ENCODE results near the gene PYGB.

The PYGB gene

DNA sequence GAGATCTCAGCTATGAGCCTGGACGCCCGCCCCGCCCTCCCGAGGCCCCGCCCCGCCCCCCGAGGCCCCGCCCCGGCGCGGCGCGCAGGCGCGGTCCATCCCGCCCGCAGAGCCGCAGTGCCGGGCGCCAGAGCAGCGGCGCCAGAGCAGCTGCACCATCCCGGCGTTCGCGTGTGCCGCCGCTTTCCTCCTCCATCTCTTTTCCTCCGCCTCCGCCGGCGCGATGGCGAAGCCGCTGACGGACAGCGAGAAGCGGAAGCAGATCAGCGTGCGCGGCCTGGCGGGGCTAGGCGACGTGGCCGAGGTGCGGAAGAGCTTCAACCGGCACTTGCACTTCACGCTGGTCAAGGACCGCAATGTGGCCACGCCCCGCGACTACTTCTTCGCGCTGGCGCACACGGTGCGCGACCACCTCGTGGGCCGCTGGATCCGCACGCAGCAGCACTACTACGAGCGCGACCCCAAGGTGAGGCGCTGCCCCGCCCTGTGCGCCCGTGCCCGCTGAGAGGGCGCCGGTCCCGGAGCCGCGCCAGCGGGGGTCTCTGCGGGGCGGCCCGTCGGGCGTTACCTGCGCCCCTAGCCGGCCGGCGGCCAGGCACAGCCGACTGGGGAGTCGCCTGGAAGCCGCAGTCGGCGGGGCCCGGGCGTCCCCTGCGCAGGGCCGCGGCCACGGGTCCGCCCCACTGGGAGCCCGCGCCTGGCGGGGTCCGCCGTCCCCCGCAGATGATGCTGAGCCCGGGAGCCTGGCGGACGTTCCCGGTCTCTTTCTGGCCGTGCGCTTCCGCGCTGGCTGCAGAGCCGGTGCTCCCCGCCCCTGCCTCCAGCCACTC lies at the start of gene PYGB:
Gene PYGB (plus strand): TSS at position 130 of the 830 bp plus-strand sequence. CDS start 94 bp downstream, at position 224.
- peak; percentile 77 to 82 for DNase-seq

DNA sequence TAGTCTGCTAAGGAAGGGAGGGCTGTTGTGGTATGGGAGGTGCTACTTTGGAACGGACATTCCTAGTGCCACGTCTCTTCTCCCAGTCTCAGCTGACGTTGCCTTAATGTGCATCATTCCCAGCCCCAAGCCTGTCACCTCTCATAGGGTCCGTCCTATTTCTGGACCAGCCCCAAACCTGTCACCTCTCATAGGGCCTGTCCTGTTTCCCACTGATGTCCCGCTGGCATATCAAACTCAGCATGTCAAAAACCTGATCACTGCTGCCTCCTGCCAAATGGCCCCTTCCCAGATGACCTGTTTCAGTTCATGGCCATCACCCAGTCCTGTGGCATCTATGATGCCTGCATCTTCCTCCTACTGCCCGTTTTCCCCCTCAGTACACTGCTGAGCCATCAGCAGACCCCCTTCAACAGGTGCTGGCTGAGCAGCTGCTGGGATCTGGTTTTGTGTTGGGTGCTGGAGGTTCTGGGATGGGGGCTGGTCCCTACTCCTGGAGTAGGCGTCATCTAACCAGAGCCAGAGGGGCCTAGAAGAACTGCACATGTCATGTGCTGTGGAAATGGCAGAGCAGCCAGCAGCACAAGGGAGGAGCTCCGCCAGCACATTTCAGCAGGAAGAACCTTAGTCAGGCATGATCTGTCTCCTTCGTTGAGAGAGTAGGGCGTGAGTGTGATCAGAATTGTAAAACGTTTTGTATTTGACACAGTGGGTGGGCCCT lies 49.1 kb upstream of the PYGB start:
- DNase-seq, result no peak

DNA sequence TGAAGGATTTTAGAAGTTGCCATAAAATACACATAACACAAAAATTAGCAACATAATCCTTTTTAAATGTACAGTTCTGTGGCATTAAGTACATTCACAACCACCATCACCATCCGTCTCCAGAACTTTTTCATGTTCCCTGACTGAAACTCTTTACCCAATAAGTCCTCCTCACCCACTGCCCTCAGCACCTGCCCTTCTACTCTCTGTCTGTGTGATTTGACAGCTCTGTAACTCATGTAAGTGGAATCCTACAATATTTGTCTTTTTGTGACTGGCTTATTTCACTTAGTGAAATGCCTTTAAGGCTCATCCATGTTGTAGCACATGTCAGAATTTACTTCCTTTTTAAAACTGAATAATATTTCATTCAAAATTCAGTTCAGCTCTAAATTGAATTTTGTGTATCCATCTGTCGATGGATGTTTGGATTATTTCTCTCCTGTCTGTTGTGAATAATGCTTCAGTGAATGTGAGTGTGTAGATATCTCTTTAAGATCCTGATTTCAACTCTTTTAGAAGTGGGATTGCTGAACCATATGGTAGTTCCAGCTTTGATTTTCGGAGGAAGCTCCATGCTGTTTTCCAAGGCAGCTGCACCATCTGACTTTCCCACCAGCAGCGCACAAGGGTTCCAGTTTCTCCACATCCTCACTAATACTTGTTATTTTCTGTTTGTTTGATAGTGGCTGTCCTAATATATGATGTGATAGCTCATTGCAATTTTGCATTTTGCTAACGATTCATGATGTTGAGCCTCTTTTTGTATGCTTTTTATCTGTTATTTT lies 48.2 kb upstream of the PYGB start:
- DNase-seq, result no peak

DNA sequence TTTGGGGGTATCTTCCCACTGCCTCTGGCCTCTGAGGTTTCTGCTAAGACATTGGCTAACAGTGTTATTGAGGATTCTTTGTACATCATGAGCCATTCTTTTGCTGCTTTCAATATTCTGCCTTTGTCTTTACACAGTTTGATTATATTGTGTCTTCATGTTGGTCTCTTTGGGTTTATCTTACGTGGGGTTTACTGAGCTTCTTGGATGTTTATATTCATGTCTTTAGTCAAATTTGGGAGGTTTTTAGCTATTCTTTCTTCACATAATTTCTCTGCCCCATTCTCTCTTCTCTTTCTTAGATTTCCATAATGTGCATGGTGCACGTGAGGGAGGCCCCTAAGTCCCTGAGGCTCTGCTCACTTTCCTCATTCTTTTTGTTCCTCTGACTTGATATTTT lies 44.8 kb upstream of the PYGB start:
- DNase-seq, result no peak

DNA sequence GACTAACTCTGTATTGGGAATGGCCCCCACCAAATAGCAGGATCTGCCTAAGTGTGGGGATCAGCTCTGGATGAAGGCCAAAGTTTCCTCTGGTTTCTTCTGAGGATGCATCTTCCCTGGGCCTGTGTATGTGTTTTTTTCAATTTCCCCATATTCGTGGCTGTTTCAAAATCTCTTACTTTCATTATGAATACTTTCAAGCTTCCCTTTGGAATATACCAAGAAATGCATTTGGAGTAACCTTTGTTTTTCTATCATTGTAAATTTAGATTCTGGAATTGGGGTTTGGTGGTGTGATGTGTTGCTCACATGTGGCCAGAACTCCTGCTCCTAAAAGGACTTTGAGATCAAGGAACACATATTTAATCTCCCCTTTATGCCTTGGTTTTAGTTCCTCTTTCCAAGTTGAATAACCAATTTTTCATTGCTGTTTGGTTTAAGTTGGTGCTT lies 44.0 kb upstream of the PYGB start:
- no peak for DNase-seq

DNA sequence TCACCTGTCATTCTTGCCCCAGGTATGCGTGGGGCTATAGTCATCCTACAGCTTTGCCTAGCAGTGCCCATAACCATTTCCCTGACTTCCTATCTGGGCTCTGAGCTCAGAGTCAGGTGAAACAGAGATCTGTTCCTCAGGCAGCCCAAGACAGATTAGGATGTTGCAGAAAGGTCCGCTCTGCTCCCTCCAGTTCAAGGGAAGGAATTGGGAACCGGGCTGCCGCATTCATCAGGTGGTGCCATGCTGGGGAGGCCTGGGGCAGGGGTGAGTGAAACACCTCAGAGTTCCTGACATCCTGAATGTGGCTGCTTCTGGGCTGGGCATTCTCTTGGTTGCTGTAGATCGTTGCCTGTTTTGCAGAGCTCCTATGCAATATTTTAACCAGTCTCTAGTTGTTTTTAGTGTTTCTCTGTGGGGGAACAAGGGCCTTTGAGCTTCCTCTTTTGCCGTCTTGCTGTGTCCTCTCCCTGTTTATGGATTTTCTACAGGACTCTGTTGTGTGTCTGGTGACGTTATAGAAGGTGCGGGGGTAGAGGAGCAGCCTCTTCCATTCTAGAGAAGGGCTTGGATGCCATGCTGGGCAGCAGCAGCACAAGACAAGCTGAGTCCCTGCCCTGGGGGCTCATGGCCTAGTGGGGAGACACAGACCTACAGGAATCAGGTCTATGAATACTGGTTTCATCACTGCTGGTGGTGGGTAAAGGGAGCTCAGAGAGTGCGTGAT lies 43.2 kb upstream of the PYGB start:
- no peak for DNase-seq

DNA sequence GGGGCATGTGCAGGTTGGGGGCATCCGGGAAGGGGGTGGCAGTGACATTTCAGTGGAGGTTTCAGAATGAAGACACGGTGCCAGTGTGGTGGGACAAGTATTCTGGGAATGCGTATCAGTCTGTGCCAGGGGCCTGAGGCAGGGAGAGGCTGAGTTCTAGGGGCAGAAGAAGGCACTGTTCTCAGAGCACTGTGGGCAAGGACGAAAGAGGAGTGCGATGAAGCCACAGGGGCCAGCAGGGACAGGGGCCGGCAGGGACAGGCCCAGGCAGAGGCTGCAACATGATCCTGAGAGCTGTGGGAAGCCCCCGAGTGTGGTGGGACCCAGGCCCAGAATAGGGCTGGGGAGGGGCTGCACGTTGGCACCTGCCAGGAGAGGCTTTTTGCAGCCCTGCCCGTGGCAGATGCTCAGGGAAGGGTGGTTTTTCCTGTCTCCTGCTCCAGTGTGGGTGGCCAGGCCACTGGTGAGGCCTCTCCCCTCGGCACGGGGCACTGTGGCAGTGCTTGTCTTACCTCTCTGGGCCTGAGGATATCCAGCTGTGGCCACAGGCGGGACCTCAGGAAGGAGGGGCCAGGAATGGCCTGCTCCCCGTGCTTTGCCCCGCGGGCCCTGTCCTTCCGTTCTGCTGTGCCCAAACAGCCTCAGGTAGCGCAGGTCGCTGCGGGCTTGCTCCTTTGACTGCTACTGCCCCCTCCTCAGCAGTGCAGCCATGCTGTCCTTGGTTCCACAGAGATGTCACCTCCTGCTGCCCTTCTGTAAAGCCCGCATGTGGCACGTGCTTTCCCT lies 42.4 kb upstream of the PYGB start:
- no peak for DNase-seq

DNA sequence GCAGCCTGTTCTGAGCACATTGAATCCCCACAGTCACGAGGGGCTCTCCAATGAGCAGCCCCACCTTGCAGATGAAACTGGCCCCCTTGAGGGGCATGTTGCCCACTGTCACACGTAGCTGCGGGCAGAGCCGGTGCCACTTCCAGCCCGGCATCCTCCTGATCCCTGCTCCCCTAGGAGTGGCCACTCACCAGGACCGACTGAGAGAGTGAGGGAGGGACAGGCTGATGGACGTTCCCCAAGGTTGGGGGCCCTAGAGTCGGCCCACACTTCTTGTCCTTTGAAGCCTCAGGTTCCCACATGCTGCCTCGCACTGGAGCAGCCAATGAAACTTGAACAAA lies 41.9 kb upstream of the PYGB start:
- DNase-seq, result no peak

DNA sequence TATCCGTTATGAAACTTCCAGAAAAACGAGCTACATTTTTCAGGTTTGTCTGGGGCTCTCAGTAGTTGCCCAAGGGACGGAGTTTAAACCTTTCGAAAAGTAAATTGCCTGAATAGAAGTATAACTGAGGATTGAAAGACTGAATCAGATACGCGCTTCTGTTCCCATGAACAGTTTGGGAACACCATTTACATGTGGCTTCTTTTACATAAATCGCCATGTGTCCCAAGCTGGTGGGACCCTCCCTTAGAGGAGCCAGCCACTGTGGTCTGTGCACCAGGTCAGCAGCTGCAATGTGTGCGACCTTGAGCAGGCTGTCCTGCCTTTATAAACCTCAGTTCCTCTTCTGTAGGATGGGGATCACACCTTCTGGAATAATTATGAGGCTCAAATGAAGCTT lies 41.3 kb upstream of the PYGB start:
- no peak for DNase-seq

DNA sequence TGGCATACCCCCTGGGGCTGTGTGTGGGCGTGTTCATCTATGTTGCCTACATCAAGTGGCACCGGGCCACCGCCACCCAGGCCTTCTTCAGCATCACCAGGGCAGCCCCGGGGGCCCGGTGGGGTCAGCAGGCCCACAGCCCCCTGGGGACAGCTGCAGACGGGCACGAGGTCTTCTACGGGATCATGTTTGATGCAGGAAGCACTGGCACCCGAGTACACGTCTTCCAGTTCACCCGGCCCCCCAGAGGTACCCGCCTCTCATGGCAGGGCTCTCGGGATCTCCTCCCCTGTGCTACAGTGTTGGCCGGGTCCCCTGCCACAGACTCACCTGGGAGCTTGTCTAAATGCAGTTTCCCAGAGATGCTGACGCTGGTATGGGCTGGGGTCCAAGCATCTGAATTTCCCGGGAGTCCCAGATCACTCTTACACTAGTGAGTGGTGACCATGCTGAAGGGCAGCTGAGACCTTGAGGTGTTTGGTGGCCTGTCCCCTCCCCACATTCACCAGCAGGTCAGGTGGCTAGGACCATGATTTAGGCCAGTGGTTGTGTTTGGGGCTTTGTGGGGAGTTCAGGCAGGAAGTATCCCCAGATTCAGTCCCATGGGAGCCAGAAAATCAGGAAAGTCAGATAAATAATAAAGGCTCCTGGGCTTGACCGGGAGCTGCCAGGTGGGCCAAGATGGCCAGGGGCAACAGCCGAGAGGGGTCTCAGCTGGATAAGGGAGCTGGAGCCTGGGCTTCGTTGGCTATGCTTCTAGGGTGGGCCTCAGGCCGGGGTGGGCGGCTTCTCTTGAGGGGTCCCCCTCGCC lies 40.5 kb upstream of the PYGB start:
- no peak for DNase-seq

DNA sequence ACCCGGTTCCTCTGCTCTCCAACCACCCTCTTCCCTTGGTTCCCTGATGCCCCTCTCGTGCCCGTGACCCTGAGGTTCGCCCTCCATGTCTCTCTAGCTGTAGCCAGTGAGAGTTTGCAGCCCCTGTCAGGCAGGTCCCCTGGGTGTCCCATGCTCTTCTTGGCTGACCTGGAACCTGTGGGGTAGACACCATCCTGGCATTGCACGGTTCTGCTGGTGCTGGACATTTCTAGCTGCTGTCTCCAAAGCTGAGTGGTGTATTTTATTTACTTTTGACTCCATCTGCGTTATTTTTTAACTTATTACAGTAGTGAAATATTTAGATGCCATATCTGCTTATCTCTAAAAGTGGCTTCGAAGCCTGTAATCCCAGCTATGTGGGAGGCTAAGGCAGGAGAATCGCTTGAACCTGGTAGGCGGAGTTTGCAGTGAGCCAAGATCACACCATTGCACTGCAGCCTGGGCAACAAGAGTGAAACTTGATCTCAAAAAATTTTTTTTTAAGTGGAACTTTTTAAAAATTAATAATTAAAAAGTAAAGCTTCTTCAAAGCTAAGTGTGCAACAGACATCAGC lies 39.8 kb upstream of the PYGB start:
- DNase-seq, result no peak

DNA sequence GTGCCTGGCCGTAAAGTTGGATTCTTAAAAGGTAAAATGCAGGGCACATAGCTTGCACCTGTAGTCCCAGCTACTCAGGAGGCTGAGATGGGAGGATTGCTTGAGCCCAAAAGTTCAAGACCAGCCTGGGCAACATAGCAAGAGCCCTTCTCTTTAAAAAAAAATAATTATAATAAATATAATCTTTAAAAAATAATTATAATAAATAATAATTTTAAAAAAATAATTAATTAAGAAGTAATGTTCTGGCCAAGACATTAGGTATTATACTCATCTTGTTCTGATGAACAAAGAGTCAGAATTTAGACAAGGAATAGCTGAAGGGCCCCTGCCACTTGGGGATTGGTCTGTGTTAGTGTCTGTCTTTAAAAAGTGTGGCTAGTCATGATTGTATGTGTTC lies 38.5 kb upstream of the PYGB start:
- no peak for DNase-seq

DNA sequence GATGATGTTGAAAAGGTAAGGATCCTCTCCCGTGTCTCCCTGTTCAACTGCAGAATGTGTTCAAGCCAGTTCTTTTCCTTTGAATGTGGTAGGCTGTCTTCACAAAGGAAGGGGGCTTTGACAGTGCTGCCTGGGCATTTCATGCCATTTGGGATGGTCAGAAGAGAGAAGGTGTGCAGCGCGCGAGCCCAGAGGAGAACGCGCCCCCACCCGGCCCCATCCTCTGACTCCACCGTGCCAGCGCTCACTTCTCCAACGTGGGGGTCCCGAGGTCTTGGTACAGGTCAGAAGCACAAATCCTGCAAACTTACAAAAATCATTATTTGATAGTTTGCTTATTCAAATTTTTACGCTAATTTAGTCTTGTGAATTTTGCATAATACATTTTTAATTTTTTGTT lies 38.0 kb upstream of the PYGB start:
- no peak for DNase-seq

DNA sequence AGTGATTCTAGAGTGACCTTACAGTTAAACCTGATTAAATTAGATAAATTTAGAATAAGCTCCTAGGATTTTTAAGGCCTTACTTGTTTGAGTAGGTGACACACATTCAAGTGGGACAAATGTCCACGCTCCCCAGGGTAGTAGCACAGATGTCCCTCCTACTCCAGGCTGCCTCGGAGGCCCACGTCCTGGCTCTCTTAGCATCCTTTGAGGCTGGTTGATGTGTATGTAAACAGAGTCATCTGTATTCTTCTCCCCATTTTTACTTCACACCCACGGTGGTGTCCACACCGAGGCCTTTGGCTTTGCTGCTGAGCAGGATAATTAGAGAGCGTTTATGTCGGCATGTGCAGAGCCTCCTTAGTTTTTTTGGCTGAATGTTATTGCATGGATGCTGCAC lies 36.6 kb upstream of the PYGB start:
- DNase-seq, result no peak

DNA sequence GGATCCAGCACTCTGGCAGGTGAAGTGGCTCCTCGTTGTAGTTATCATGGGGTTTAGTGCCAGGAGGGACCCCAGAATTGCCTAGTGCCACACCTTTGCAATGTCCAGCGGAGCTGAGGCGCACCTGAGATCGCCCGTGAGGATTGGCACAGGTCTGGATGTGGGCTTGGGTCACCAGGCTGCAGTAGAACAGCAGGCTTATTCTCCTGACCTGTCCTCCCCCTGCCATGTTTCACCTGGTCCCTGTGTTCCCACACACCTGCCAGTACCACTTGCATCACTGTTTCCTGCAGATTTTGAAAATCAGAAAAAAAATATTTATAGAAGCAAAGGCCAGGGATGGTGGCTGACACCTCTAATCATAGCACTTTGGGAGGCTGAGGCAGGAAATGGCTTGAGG lies 35.6 kb upstream of the PYGB start:
- DNase-seq, result no peak

DNA sequence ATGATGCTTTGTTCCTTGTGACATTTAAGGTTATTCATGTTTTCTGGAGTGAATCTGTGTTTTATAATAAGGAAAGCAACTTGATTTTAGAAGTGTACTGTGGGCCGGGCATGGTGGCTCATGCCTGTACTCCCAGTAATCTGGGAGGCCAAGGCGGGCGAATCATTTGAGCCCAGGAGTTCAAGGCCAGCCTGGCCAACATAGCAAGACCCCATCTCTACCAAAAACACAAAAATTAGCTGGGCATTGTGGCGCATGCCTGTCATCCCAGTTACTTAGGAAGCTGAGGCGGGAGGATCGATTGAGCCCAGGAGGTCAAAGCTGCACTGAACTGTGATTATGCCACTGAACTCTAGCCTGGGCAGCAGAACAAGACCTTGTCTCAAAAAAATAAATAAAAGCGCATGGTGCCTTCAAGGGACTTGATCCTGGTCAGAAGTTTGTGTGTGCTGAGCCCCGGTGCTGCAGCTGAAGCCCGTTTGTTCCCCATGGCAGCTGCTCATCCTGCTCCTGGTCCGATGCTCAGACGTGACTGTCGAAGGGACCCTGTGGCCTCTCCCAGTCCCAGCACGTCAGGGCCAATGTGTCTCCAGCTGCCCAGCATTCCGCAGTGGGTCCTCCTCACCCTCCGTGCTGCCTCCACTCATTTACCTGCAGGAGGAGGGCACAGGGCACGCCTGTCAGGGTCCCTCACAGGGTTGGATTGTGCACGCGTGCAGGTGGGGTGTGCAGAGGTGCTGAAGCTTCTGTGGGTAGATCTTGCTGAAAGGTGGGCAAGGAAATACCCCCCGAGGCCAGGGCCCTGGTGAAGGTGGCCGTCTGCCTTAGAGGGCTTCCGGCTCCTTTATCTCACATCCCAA lies 34.1 kb upstream of the PYGB start:
- DNase-seq, result no peak

DNA sequence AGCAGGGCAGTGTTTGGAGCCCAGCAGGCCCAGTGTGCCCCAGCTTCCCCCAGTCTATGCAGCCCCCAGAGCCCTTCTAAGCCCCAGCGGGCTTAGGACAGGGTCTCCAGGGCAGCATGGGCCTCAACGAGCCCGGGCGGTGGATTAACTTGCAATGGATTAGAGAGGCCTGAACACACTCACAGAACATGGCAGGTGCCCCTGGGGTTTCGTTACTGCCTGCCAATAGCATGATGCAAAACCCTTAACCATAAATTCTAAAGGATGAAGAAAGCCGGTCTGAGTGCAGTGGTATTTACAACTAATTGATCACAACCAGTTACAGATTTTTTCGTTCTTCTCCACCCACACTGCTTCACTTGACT lies 33.5 kb upstream of the PYGB start:
- no peak for DNase-seq

DNA sequence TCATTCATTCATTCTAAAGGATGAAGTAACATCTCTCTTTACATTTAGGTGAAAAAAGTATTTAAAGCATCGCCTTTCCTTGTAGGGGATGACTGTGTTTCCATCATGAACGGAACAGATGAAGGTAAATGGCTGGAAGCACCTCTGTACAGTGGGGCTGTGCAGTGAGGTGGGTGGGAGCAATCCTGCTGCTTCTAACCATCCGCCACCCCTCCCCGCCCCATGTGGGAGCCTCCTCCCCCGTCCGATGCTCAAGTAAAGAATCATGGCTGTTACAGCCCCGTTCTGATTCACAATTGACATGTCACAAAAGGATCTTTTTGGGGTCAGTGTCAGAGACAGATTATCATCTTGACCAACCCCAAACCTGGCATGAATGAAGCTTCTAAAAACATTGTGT lies 33.1 kb upstream of the PYGB start:
- DNase-seq, result no peak

DNA sequence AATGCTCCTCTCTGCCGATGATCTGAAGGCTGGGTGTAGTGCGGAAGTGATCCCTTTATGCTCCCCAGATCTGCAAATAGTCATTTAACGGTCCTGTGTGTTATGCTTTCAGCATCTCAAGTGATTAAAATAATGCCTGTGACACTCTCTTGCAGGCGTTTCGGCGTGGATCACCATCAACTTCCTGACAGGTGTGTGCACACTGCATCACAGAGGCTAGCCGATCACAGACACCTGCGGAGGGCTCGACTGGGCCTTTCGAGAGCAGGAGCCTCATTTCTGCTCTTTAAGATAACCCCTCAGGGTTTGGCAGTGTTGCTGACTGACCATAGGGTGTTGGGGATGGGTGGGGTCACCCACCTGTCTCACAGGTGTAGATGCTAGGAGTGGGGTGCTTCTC lies 32.4 kb upstream of the PYGB start:
- no peak for DNase-seq
